C4-2B (cell line): ENCODE data around the gene PRKCH.
A peak's percentile ranks its signal among the peaks of the same experiment; 100 is the strongest.

Experiments
- H3K27ac ChIP-seq: fragments of 450-650 bp; 2 replicates; pipeline ENCODE4 v1.5.1; 2017
- CTCF ChIP-seq: fragments of 450-650 bp; conservative IDR thresholded peaks from 2 replicates; pipeline ENCODE4 v1.5.1; 2017; ENCODE audit warnings: mild to moderate bottlenecking
- ZFX ChIP-seq: fragments of 450-650 bp; IDR thresholded peaks from 2 replicates; pipeline ENCODE4 v1.6.1; 2017

Gene PRKCH

GRCh38 chr14:61510736-61511557 lies 189.6 kb downstream of the PRKCH start:
- TF ChIP-seq ZFX (no peak), CTCF (no peak)
- no peak overlapping the region; the same call in 1 of the 2 replicates for H3K27ac ChIP-seq

DNA sequence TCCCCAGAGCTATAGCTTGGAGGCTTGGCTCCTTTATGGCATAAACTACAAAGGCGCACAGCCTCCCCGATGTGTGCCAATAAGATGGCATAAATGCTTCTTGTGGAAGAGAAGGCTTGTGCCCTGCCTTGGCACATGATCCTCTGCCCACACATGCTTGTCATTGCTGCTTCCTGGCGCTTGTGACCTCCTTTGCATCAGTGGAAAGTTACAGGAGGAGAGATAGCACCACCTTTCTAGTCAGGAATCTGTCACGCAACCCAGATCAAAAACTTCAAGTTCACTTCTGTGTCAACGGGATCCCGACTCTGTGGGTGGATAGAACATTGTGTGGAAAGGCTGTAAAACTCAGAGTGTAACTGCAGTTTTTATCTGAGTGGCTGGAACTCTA lies 190.2 kb downstream of the PRKCH start:
- TF ChIP-seq CTCF = no peak
- no peak for TF ChIP-seq ZFX
- H3K27ac ChIP-seq = no peak overlapping the region; the same call in 1 of the 2 replicates

DNA sequence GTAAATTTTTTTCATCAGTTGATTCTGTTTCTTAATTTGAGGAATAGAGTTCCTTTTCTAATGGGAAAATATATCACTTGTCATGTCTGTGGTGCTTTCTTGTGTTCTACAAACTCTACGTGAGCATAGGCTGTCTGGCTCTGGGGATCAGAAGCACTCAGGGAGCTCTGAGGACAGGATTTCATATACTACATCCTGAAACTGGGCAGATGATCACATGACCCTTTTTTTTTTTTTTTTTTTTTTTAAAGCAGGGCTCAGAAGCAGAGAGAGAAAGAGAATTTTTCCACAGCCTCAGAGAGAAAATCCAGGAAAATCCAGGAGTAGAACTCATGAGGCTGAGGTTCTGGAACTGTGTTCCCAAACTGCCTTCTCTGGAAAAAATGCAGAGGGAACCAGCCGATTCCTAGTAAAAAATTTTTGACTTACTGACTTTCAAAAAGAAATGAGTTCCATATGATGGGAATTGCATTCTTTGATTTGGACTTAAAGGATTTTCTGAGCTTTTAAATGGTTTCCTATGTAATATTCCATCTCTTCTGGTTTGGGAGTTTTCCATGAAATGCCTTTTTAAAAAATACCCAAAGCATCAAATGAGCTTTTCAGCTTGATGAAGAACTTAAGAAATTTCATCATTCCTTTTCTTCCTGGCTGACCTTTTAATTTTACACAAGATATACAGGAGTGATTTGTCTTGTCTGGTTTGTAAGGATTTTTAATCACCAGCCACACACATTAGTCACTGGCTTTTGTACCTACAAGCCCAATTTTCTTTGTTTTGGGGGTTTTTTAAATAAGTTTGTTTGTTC lies 190.9 kb downstream of the PRKCH start:
- TF ChIP-seq ZFX (no peak), CTCF (no peak)
- no peak overlapping the region for H3K27ac ChIP-seq

- TF ChIP-seq CTCF (no peak), ZFX (no peak)
- H3K27ac ChIP-seq = peak overlapping the region; percentile 56
Observed at GRCh38 chr14:61513986-61514830, 192.8 kb downstream of the PRKCH start.

GRCh38 chr14:61514927-61515326 lies 193.5 kb downstream of the PRKCH start:
- no peak for TF ChIP-seq CTCF
- TF ChIP-seq ZFX = no peak
- H3K27ac ChIP-seq = peak overlapping the region; percentile 19; the same call in 1 of the 2 replicates

- peak overlapping the region; percentile 19; the same call in 1 of the 2 replicates for H3K27ac ChIP-seq
- TF ChIP-seq CTCF (no peak), ZFX (no peak)
Observed at GRCh38 chr14:61515436-61516117, 194.2 kb downstream of the PRKCH start.
